H9 (cell line): ENCODE data around the gene RNF157. TPM values are rescaled to one million over a fixed set of nuclear protein-coding genes. Genes with fewer than 3 reads are reported as not detected.

Source experiments
- DNase-seq: peaks from one replicate; pipeline ENCODE4 v3.0.0-alpha.2; 2017
- H2AFZ ChIP-seq: one replicate; pipeline ENCODE4 v1.6.1; 2013; ENCODE audit warnings: mild to moderate bottlenecking, low read length, control low read depth, moderate library complexity
- H2AK5ac ChIP-seq: 2 replicates; pipeline ENCODE4 v1.6.1; 2013; ENCODE audit warnings: low read length, control low read depth, mixed read lengths; ENCODE audit not compliant: insufficient read length
- H2BK120ac ChIP-seq: one replicate; pipeline ENCODE4 v1.6.1; 2013; ENCODE audit warnings: low read depth, mild to moderate bottlenecking, low read length, control low read depth, inconsistent platforms; ENCODE audit not compliant: poor library complexity, severe bottlenecking
- H2BK12ac ChIP-seq: 2 replicates; pipeline ENCODE4 v1.6.1; 2013; ENCODE audit warnings: low read length, control low read depth, mixed read lengths, low read depth; ENCODE audit not compliant: insufficient read length
- H2BK15ac ChIP-seq: 2 replicates; pipeline ENCODE4 v1.6.1; 2013; ENCODE audit warnings: low read depth, low read length, control low read depth
- H2BK20ac ChIP-seq: one replicate; pipeline ENCODE4 v1.6.1; 2013; ENCODE audit warnings: low read depth, mild to moderate bottlenecking, low read length, control low read depth, inconsistent platforms; ENCODE audit not compliant: poor library complexity, severe bottlenecking
- H2BK5ac ChIP-seq: 2 replicates; pipeline ENCODE4 v1.6.1; 2013; ENCODE audit warnings: low read length, control low read depth, mixed read lengths; ENCODE audit not compliant: insufficient read length
- H3K14ac ChIP-seq: 2 replicates; pipeline ENCODE4 v1.6.1; 2013; ENCODE audit warnings: low read length, control low read depth; ENCODE audit not compliant: insufficient read depth
- H3K18ac ChIP-seq: 2 replicates; pipeline ENCODE4 v1.6.1; 2013; ENCODE audit warnings: low read depth, mild to moderate bottlenecking, mixed read lengths, low read length, control low read depth; ENCODE audit not compliant: insufficient read length
- H3K23ac ChIP-seq: 2 replicates; pipeline ENCODE4 v1.6.1; 2013; ENCODE audit warnings: low read length, control low read depth, mixed read lengths, low read depth; ENCODE audit not compliant: insufficient read length
- H3K23me2 ChIP-seq: 2 replicates; pipeline ENCODE4 v1.6.1; 2013; ENCODE audit warnings: low read depth, mild to moderate bottlenecking, mixed read lengths, low read length, control low read depth; ENCODE audit not compliant: insufficient read length, poor library complexity, severe bottlenecking
- H3K27ac ChIP-seq: 2 replicates; pipeline ENCODE4 v1.5.1; 2013; ENCODE audit warnings: low read length, control low read depth, mixed read lengths, low read depth; ENCODE audit not compliant: insufficient read length
- H3K27me3 ChIP-seq: 2 replicates; pipeline ENCODE4 v1.6.1; 2013; ENCODE audit warnings: low read length, control low read depth, inconsistent platforms; ENCODE audit not compliant: insufficient read depth
- H3K4ac ChIP-seq: 2 replicates; pipeline ENCODE4 v1.6.1; 2013; ENCODE audit warnings: low read depth, mild to moderate bottlenecking, control low read depth, inconsistent platforms, low read length, moderate library complexity
- H3K4me1 ChIP-seq: 2 replicates; pipeline ENCODE4 v1.6.1; 2013; ENCODE audit warnings: low read length, control low read depth, inconsistent platforms; ENCODE audit not compliant: insufficient read depth
- H3K4me2 ChIP-seq: 2 replicates; pipeline ENCODE4 v1.6.1; 2013; ENCODE audit warnings: low read length, control low read depth, mixed read lengths; ENCODE audit not compliant: insufficient read length, insufficient read depth
- H3K56ac ChIP-seq: 2 replicates; pipeline ENCODE4 v1.6.1; 2013; ENCODE audit warnings: low read depth, mild to moderate bottlenecking, mixed read lengths, low read length, control low read depth; ENCODE audit not compliant: insufficient read length
- H3K79me1 ChIP-seq: 2 replicates; pipeline ENCODE4 v1.6.1; 2013; ENCODE audit warnings: low read depth, mild to moderate bottlenecking, moderate library complexity, low read length, control low read depth, inconsistent platforms; ENCODE audit not compliant: insufficient read depth, poor library complexity, severe bottlenecking
- H3K79me2 ChIP-seq: 2 replicates; pipeline ENCODE4 v1.6.1; 2013; ENCODE audit warnings: low read length, control low read depth, inconsistent platforms; ENCODE audit not compliant: insufficient read depth
- H3K9ac ChIP-seq: 2 replicates; pipeline ENCODE4 v1.6.1; 2013; ENCODE audit warnings: low read length, control low read depth, mixed read lengths; ENCODE audit not compliant: insufficient read length; ENCODE audit errors: extremely low read depth
- H3K9me3 ChIP-seq: one replicate; pipeline ENCODE4 v1.6.1; 2013; ENCODE audit warnings: low read depth, low read length, inconsistent platforms; ENCODE audit not compliant: control insufficient read depth
- H3T11ph ChIP-seq: one replicate; pipeline ENCODE4 v1.6.1; 2013; ENCODE audit warnings: mild to moderate bottlenecking, low read length, control low read depth, inconsistent platforms
- H4K20me1 ChIP-seq: one replicate; pipeline ENCODE4 v1.6.1; 2013; ENCODE audit not compliant: control insufficient read depth, insufficient read length, insufficient read depth
- H4K5ac ChIP-seq: 2 replicates; pipeline ENCODE4 v1.6.1; 2013; ENCODE audit warnings: low read depth, mild to moderate bottlenecking, mixed read lengths, low read length, control low read depth; ENCODE audit not compliant: insufficient read length
- H4K8ac ChIP-seq: replicated peaks from 2 replicates; pipeline ENCODE4 v1.6.1; 2013; ENCODE audit warnings: low read length, control low read depth, mixed read lengths, low read depth; ENCODE audit not compliant: insufficient read length
- H4K91ac ChIP-seq: 2 replicates; pipeline ENCODE4 v1.6.1; 2013; ENCODE audit warnings: low read depth, mild to moderate bottlenecking, moderate library complexity, mixed read lengths, low read length, control low read depth; ENCODE audit not compliant: insufficient read length
- H3K27ac Mint-ChIP-seq, 3 experiments: 2 replicates in 2 of 3; 3 replicates in 1 of 3; pipeline ENCODE4 v1.8.0; 2020 to 2021; ENCODE audit warnings: mixed read lengths in 3 of 3, mild to moderate bottlenecking in 1 of 3, moderate library complexity in 1 of 3
- H3K27me3 Mint-ChIP-seq: 2 replicates; pipeline ENCODE4 v1.8.0; 2021; ENCODE audit warnings: low read depth, mild to moderate bottlenecking, moderate library complexity, mixed read lengths
- H3K36me3 Mint-ChIP-seq, 3 experiments: 2 replicates in 2 of 3; 3 replicates in 1 of 3; pipeline ENCODE4 v1.8.0; 2020 to 2021; ENCODE audit warnings: low read depth in 3 of 3, mixed read lengths in 3 of 3; ENCODE audit not compliant: insufficient read depth in 1 of 3
- H3K4me1 Mint-ChIP-seq, 2 experiments: 2 replicates each; pipeline ENCODE4 v1.8.0; 2020; ENCODE audit warnings: mixed read lengths in 2 of 2
- H3K4me3 Mint-ChIP-seq, 2 experiments: 2 replicates in 1 of 2; 3 replicates in 1 of 2; pipeline ENCODE4 v1.8.0; 2020 to 2021; ENCODE audit warnings: mild to moderate bottlenecking in 2 of 2, mixed read lengths in 2 of 2, moderate library complexity in 1 of 2
- H3K9me3 Mint-ChIP-seq, 2 experiments: 2 replicates in 1 of 2; 3 replicates in 1 of 2; pipeline ENCODE4 v1.8.0; 2020; ENCODE audit warnings: mild to moderate bottlenecking in 2 of 2, mixed read lengths in 2 of 2, moderate library complexity in 1 of 2
- WGBS: extraction: QIAGEN DNeasy Blood & Tissue Kit; methylation state at CpG from one replicate; pipeline ENCODE4 v1.1.7; 2013; ENCODE audit warnings: missing lambda C conversion rate, low lambda C conversion rate, mixed read lengths; ENCODE audit not compliant: insufficient read length; ENCODE audit errors: extremely low coverage; 5-methylcytosine and 5-hydroxymethylcytosine counted together
- total RNA-seq: library from RNA; stranded (reverse); gene quantifications from 2 replicates; pipeline ENCODE4 v1.2.1, GENCODE V29; 2021
- TF ChIP-seq, protein P1 (sequence below): fragments of 200-600 bp; sonication (generic); conservative IDR thresholded peaks from 3 replicates; pipeline ENCODE4 v1.8.0; 2021; ENCODE audit warnings: antibody characterized with exemption, mild to moderate bottlenecking

Gene RNF157
- total RNA-seq, 1 experiment from 2014 or later, result 9.9 TPM

DNA sequence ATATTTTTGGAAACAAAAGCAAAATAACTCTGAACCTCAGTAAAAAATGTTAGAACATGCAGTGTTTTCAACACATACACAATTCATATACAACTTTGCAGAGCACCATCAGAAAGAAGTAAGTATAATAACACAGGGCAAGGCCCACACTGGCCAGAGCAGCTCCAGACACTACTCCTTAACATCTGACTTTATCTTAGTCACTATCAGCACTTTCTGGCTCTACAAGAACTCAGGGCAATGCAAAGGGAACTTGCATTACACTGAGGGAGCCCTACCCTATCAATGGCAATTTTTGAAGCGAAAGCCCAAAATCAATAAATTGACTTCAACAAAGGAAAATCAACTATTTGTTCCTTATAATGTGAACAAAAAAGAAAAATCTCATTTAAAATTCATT lies 16.5 kb downstream of the RNF157 start:
- H3K36me3 Mint-ChIP-seq, result no peaks in the 10 kb centered on the region

More for the DNA sequence above, 16.5 kb downstream of the RNF157 start:
- Histone ChIP-seq H3K4ac (no peak overlapping the region), H3K9ac (no peak overlapping the region), H2BK12ac (no peak overlapping the region), H3K56ac (no peak overlapping the region), H2BK15ac (no peak overlapping the region), H2BK20ac (no peak overlapping the region), H3K27ac (no peak overlapping the region), H3K14ac (no peak overlapping the region), H4K91ac (no peak overlapping the region), H2AK5ac (no peak overlapping the region), H3T11ph (no peak overlapping the region), H2AFZ (no peak overlapping the region), H3K23me2 (no peaks in the 10 kb centered on the region), H2BK5ac (no peak overlapping the region), H2BK120ac (no peak overlapping the region), H3K23ac (no peak overlapping the region), H3K4me2 (no peak overlapping the region), H3K18ac (no peak overlapping the region), H3K9me3 (no peaks in the 10 kb centered on the region), H3K4me1 (no peaks in the 10 kb centered on the region), H4K20me1 (no peaks in the 10 kb centered on the region), H3K79me2 (no peaks in the 10 kb centered on the region), H3K79me1 (no peaks in the 10 kb centered on the region), H3K27me3 (no peaks in the 10 kb centered on the region), H4K8ac (no peak overlapping the region), H4K5ac (no peak overlapping the region)
- H3K27me3 Mint-ChIP-seq, result peaks cover 2% of the 10 kb centered on the region; the same call in 1 of the 2 replicates
- H3K4me3 Mint-ChIP-seq, result no peak overlapping the region
- DNase-seq, result no peak
- TF ChIP-seq, protein P1, sequence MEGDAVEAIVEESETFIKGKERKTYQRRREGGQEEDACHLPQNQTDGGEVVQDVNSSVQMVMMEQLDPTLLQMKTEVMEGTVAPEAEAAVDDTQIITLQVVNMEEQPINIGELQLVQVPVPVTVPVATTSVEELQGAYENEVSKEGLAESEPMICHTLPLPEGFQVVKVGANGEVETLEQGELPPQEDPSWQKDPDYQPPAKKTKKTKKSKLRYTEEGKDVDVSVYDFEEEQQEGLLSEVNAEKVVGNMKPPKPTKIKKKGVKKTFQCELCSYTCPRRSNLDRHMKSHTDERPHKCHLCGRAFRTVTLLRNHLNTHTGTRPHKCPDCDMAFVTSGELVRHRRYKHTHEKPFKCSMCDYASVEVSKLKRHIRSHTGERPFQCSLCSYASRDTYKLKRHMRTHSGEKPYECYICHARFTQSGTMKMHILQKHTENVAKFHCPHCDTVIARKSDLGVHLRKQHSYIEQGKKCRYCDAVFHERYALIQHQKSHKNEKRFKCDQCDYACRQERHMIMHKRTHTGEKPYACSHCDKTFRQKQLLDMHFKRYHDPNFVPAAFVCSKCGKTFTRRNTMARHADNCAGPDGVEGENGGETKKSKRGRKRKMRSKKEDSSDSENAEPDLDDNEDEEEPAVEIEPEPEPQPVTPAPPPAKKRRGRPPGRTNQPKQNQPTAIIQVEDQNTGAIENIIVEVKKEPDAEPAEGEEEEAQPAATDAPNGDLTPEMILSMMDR, result no peak
- WGBS, result no CpG with 5 or more reads among the region's 1 CpG
- peak overlapping the region in 1 of 3 experiments; percentile 22; a peak in 1 of 7 replicates for H3K27ac Mint-ChIP-seq
- no peaks in the 10 kb centered on the region for H3K9me3 Mint-ChIP-seq
- peaks cover 5 to 7% of the 10 kb centered on the region in 2 experiments; a peak in 2 of 4 replicates for H3K4me1 Mint-ChIP-seq
